ENCODE measurements around the gene DENND1B.

Gene DENND1B

GRCh38 chr1:197633447-197634078 is 141.7 kb downstream of the DENND1B start:
- in situ Hi-C loops (cut with MboI; ENCODE audit: low sequenced_read_pairs, unreplicated experiment), result no loop called here
- TF ChIP-seq CTCF (IDR thresholded peaks at IDR 0.05; ENCODE audit: borderline replicate concordance, control extremely low read depth, extremely low read depth, insufficient read depth, missing control alignments), result no peak
- DNase-seq (ENCODE audit: low spot score), result no peak

- in situ Hi-C loops (cut with MboI; ENCODE audit: low sequenced_read_pairs, unreplicated experiment), result no loop called here
- no peak for TF ChIP-seq CTCF (IDR thresholded peaks at IDR 0.05; ENCODE audit: borderline replicate concordance, control extremely low read depth, extremely low read depth, insufficient read depth, missing control alignments)
- no peak for DNase-seq (ENCODE audit: low spot score)
Observed at GRCh38 chr1:197632651-197633050, 142.6 kb downstream of the DENND1B start.

- TF ChIP-seq CTCF (IDR thresholded peaks at IDR 0.05; ENCODE audit: borderline replicate concordance, control extremely low read depth, extremely low read depth, insufficient read depth, missing control alignments), result no peak
- DNase-seq (ENCODE audit: low spot score), result no peak
Observed at GRCh38 chr1:197632005-197632404, 143.3 kb downstream of the DENND1B start.

GRCh38 chr1:197622371-197622770 is 152.9 kb downstream of the DENND1B start:
- in situ Hi-C loops (cut with MboI; ENCODE audit: low sequenced_read_pairs, unreplicated experiment), result no loop called here
- no peak for TF ChIP-seq CTCF (IDR thresholded peaks at IDR 0.05; ENCODE audit: borderline replicate concordance, control extremely low read depth, extremely low read depth, insufficient read depth, missing control alignments)
- no peak for DNase-seq (ENCODE audit: low spot score)

More at GRCh38 chr1:197632005-197632404, 143.3 kb downstream of the DENND1B start:
- in situ Hi-C loops (cut with MboI; ENCODE audit: low sequenced_read_pairs, unreplicated experiment), result no loop called here

- TF ChIP-seq CTCF (IDR thresholded peaks at IDR 0.05; ENCODE audit: borderline replicate concordance, control extremely low read depth, extremely low read depth, insufficient read depth, missing control alignments), result no peak
- in situ Hi-C loops (cut with MboI; ENCODE audit: low sequenced_read_pairs, unreplicated experiment), result no loop called here
- DNase-seq (ENCODE audit: low spot score), result no peak
Observed at GRCh38 chr1:197621761-197622160, 153.5 kb downstream of the DENND1B start.

GRCh38 chr1:197620714-197621163 is 154.5 kb downstream of the DENND1B start:
- no peak for TF ChIP-seq CTCF (IDR thresholded peaks at IDR 0.05; ENCODE audit: borderline replicate concordance, control extremely low read depth, extremely low read depth, insufficient read depth, missing control alignments)
- no peak for DNase-seq (ENCODE audit: low spot score)
- in situ Hi-C loops (cut with MboI; ENCODE audit: low sequenced_read_pairs, unreplicated experiment), result no loop called here

Measured in GM13976 (cell line).